NCI-H2107 treated with DMSO at 0.1 percent for 48 hours (cell line): Measurements from ENCODE around the gene SLC16A3.
"Not testable (repeated sequence)": the region's sequence is repeated elsewhere in the genome, so short reads cannot be mapped to it uniquely, and the experiment has no call there.

Experiments used
- DNase-seq: peaks from one replicate; lab custom pipeline; 2025; ENCODE audit not compliant: unreplicated experiment; lab: John Stamatoyannopoulos, UW

The SLC16A3 gene

DNA sequence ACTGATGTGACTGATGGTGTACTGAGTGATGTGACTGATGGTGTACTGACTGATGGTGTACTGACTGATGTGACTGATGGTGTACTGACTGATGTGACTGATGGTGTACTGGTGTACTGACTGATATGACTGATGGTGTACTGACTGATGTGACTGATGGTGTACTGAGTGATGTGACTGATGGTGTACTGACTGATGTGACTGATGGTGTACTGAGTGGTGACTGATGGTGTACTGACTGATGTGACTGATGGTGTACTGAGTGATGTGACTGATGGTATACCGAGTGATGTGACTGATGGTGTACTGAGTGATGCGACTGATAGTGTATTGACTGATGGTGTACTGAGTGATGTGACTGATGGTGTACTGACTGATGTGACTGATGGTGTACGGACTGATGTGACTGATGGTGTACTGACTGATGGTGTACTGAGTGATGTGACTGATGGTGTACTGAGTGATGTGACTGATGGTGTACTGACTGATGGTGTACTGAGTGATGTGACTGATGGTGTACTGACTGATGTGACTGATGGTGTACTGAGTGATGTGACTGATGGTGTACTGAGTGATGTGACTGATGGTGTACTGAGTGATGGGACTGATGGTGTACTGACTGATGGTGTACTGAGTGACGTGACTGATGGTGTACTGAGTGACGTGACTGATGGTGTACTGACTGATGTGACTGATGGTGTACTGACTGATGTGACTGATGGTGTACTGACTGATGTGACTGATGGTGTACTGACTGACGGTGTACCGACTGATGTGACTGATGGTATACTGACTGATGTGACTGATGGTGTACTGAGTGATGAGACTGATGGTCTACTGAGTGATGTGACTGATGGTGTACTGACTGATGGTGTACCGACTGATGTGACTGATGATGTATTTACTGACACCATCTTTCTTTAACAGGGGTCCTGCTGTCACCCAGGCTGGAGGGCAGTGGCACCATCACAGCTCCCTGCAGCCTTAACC, 31.4 kb downstream of the SLC16A3 start:
- not testable (repeated sequence) for DNase-seq

DNA sequence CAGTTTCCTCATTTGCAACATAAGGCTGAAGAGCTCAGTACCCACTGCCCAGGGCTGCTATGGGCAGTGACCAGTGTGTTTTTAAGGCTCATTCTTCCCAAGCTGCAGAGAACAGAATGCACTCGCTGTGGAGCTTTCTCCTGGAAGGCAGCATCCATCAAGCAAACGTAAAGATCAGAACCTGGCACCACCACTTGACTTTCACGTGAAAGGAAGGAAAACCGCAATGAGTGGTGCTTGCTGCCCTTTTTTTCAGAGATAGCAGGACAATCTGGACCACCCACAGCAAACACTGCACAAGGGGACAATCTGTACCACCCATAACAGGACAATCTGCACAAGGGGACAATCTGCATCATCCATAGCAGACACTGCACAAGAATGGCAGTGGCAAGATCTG, 33.5 kb downstream of the SLC16A3 start:
- no peak for DNase-seq

DNA sequence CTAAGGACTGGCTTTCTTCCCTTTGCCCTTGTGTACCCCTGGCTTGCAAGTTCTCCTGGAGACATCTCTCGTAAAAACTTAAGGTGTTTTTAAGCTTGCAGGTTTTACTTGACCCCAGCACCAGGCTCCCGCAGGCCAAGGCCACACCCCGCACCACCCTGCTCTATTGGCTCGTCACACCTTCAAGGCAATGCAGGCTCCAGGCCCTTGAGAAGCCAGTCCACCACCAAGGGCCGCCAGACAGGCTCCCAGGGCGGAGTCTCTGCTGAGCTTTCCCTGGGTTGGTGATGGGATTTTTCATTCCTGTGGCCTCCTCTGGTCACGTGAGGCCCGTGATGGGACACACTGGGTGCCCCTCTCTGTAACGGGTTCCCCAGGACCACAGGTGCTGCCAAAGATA, 34.8 kb downstream of the SLC16A3 start:
- DNase-seq: no peak

DNA sequence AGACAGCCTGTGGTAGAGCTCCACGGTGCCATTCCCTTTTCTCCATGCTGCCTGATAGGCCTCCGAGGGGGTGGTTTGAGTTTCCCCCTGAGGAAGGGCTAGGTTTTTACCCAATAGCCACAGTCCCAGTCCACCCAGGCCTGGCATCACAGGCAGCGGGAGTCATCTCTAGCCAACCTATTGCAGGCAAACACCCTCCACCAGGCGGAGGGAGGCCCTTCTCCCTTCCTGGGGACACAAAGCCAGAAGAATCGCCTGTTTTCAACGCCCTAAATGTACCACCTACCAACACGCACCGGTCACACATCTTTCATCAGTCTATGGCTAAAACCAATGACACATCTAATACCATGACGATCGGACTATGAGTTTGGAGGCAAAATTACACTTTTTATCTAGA, 37.3 kb downstream of the SLC16A3 start:
- no peak for DNase-seq

DNA sequence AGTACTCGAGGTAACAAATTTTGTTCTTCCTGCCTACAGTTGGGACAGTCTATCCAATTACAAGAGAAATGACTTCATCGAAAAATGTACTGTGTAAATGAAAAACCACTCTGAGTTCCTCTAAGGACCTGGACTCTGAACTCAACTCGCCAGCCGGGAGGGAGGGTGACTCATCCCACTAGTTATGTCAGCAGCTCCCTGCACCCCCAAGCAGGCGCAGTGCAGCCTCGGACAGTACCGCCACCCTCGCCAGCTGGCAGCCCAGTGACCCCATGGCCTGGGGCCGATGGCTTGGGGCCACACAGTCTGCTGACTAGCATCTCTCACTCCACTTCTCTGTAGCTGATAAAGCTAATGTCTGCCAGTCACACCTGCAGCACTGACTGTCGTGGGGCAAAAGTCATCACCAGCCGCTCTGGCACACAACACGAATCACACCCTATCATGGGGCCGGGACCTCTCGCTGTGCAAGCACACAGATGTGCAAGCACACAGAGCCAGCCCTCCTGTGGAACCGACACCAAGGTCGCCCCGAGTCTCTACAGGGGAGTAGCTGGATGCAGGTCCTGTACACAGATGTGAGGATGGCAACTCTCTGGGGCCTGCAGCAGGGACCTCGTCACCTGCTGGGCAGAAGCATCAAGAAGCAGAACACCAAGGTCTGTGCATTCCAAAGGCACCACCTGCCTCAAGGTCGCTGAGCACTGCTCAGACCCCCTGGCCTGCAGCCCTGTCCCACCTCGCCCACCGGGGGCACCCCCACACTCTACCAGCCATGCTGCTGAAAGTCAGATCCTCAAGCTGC, 38.9 kb downstream of the SLC16A3 start:
- no peak for DNase-seq

DNA sequence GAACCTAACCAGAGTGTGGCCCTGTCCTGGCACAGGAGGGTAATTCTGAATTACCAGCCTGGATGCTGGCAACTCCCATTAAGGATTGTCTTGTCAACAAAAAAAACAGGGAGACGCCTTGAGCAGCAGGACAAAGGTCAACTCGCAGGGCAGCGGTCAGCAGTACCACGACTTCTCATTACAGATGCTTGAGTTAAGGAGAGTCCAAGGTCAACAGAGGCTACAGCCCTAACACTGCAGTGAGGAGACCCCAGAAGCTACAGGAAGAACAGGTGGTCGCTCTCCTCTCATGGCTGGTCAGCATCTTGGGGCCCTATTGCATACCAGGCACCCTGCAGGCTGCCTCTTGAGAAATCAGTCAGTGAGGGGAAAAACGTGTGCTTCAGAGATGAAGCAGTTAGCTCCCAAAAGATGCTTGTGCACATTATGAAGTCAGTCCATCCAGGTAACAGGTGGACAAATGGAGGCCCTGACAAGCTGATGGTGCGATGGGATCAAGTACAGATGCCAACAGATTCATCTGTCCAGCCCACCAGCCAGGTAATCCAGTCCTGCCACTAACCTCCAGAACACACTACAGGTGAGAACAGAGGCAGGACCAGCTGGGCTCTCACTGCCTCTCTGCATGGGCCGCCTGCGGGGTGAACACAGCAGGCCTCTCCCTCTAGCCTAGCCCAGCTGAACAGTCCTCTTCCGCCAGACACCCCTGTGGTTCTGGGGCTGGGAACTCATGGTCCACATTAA, 40.5 kb downstream of the SLC16A3 start:
- DNase-seq: no peak

DNA sequence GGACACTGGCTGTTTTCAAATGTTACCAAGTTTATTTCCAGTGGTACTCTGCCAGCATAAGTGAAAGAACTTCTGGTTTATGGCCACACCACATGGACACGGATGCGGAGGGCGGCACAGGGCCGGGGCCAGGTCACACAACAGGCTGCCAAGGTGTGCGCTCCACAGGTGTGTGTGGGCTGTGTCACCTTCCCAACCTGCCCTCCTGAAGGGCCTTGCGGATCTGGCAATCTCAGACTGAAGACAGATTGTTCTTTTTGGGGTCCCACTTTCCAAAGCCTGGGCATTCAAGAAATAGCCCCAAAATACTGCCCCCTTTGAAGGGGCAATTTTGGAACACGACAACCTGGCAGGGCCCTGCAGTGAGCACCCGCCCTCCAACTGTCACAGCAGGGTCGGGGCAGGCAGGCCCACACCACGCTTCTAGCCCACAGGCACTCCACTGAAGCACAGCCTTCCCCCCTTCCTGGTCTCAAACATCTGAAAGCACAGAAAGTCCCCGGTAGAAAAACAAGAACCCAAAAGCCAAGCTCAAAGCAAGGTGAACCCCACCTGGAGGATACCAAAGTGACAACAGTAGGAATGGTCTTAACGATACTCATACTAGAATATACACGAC, 41.1 kb downstream of the SLC16A3 start:
- no peak for DNase-seq

DNA sequence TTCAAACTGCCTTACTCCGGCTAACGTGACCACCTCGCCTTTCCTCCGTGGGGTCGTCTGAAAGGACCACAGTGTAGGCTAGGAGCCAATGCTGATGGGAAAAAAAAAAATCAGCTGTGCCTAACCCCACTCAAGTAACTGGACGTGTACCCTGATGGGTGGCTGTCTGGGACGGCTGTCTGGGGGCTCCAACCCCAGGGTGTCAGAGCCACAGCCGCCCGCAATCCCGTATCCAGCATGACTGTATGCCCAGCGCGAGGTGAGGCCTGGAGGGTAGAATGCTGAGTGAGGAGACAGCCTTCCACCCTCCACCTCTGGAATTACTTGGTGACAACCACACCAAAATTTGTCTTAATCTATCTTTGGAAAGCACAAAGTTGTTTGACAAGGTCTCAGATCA, 41.8 kb downstream of the SLC16A3 start:
- no peak for DNase-seq

DNA sequence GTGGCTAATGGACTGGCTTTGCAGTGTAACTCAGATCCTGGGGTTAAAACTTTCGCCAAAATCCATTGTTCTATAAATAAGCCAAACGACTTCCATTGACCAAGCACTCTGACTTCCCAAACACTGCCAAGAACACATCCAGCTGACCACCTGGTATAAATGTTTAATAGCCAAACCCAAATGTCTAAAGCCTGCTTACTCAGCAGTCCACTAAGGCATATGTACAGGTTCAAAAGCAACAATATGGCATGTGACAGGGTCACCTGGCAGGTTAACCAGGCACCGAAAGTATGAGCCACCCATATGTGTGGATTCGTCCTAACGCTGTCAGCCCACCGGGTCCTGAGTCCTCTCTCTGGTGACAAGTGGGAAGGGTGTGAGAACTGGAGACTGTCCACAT, 42.6 kb downstream of the SLC16A3 start:
- DNase-seq: no peak

DNA sequence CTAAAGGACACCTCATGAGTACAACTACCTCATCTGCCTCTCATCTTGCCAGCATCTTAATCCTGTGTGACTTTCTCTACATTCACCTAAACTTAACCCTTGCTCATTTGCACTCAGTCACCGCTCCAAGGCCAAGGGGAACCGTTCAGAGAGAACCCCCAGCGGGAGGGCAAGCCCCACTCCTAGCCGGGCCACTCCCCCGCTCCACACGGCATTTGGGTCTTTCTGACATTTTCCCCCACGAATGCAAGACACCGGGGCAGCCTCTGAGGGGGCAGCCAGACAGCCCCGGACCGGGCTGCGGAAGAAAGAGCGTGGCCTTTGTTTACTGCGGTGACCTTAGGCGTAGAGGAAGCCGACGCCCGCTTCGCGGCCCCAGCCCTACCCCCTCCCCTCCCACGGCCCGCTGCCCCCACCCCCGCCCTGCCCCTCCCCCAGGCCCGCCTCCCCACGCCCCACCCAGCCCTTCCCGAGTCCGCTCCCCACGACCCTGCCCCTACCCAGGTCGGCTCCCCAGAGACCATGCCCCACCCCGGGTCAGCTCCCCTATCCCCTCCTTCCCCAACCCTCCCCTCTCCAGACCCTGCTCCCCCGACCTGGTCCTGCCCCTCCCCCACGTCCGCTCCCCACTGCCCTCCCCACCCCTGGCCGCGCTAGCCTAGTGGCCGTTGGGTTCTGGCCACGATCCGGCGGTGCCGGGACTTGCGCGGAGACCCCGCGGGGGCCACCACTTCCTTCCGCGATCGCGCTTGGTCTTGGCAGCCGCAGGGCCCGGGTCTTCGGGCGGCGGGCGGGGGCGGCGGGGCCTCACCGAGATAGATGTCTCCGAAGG, 43.9 kb downstream of the SLC16A3 start:
- no peak for DNase-seq

DNA sequence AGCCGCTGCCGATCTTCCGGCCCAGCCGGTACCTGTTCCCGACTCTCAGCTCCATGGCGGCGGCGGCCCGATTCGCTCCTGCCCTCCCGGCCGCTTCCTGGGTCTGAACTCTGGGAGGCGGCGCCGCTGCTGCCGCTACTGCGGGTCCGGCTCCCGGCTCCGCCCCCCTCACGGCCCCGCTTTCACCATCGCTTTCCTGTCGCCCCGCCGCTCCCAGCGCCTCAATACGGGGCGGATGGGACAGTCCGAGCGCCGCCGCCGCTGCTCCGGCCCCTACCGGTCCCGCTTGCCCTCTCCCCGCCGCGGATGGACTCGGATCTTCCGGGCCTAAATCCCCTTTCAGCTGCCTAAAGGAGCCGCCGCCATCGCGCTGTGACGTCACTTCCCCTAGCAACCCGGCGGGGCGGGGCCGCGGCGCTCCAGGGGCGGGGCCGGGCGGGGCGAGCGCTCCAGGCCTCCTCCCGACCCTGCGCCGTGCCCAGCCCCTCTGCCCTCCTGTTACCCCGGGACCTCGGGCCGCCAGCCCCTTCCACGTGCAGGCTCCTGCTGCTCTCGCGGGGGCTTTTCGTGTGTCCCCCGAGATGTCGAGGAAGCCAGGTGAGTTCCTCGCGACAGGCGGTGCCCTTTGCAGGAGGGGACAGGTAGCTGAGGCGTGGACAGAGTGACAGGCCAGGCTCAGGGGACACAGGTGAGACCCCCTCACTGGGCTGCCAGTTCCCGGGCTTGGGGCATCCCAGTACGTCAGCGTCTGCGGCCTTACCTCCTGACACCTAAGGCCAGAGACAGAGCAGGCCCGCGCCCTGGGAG, 44.7 kb downstream of the SLC16A3 start, which contains the start of gene CSNK1D:
Gene CSNK1D (minus strand): TSS at position 374 of the 807 bp plus-strand sequence. CDS start 319 bp downstream, at position 55.
- DNase-seq: peak; percentile 68

DNA sequence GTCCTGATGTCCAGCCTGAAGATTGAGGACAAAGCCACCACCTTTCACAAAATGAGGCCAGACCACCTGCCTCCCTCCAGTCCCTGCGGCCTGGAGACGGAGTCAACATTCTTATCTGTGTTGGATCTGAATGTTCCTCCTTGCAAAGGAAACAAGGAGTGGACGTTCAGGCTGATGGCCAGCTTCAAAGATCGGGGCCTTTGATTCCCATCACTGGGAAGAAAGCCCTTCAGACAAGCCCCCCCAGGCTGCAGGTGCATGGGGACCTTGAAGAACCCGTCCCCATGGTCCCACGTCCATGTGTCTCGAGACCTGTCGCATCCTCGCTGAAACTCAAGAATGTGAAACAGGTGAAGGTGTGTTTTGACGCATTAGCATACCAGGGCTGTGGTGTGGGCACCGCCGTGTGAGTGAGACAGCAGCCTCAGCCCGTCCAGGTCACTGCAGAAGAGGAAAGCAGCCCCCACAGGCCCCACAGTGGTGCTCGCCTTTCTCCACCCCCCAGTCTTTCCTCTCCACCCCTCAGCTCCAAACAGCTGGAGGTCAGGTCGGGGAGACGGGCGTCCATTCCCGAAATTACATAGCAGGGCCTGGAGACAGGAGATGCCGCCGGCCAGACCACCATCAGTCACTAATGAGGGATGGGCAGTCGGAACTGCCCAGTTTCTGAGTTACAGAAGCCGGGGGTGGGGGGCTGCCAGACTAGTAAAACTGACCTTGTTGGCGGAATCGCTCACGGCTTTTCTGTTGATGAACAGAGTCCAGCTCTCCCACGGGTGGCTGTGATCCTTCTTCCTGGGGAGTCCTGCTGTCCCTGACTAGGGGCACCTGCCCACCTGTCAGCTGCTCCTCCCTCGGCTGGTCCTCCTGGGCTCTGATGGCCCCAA, 45.5 kb downstream of the SLC16A3 start:
- DNase-seq: no peak

DNA sequence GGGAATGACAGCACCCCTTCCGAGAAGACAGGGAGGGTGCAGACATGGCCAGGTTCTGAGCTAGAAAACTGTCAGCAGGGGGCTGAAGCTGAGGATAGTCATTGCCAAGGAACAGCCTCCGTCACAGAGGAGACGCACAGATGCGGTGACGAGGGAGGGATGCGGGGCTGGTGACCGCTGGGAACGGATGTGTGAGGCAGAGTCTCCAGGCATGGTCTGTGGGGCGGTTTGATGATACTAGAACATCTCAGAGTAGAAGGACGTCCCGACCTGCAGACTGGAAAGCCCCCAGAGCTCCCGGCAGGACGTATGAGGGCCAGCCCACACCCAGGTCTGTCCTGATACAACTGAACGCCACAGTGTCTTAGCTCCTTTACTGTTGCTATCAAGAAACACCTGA, 46.5 kb downstream of the SLC16A3 start:
- no peak for DNase-seq

DNA sequence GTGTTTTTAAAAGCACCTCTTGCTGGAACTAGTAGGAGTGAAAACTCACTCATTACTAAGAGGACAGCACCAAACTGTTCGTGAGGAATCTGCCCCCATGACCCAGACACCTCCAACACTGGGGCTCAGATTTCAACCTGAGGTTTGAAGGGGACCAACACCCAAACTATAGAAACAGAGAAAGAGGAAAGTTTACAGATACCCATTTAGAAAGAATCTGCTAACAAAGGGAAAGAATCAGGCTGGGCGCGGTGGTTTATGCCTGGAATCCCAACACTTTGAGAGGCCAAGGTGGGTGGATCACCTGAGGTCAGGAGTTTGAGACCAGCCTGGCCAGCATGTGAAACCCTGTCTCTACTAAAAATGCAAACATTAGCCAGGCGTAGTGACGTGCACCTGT, 48.1 kb downstream of the SLC16A3 start:
- DNase-seq: no peak

DNA sequence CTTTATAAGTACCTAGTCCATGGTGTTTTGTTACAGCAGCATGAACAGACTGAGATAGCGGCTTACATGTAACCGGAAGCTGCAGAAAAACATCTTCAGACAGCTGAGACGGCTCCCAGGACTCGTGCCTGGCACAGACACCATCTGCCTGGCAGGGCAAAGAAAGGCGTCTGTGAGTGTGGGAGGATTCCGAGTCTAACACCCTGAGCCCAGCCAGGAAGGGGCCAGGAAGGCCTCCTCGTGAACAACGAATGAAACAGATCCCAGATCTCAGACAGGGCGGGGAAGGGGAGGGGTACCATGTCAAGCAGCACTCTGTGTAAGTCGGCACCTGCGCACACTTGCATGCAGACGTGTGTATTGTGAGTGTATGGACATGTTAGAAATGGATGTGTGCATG, 49.0 kb downstream of the SLC16A3 start:
- no peak for DNase-seq

DNA sequence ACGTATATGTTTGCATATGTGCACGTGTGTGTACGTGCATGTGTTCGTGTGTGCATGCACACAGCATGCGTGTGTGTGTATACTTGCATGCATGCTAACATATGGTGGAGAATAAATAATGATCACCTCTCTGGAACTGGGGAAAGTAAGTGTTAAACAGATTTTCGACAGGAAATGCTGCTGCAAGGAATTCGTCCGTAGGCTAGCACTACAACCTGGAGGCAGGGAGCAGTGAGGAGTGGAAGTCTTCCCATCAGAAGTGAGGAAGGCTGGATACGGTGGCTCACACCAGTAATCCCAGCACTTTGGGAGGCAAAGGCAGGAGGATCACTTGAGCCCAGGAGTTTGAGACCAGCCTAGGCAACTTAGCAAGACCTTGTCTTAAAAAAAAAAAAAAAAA, 49.5 kb downstream of the SLC16A3 start:
- DNase-seq: no peak

DNA sequence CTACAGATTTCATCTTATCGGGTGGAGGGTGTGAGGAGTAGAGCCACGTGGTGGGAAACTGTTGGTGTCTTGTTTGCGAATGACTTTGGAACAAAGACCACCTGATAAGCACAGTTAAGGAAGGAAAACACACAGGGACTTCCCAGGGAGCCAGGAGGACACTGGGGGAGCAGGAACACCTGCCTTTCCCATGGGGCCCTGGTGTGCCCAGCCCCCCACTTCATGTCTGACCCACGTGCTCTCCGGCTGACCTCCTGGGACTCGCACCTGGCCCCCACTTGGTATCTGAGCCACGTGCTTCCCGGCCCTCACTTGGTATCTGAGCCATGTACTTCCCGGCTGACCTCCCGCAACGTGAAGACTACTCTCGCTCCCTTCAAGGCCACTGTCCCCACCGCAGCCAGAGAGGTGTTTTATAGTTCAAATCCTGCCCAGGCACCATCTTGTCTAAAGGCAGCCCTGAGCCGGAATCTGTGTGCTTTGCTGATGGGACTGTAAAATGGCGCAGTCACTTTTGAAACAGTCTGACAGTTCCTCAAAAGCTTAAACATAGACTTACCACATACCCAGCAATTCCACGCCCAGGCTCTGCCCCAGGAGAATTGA, 50.0 kb downstream of the SLC16A3 start:
- no peak for DNase-seq

DNA sequence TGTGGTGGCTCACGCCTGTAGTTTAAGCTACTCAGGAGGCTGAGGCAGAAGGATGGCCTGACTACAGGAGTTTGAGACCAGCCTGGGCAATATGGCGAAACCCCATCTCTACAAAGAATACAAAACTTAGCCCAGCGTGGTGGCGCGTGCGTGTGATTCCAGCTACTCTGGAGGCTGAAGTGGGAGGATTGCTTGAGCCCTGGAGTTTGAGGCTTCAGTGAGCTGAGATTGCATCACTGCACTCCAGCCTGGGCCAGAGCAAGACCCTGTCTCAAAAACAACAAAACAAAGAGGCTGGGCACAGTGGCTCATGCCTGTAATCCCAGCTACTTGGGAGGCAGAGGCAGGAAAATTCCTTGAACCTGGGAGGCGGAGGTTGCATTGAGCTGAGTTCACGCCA, 51.7 kb downstream of the SLC16A3 start:
- DNase-seq: no peak
